IMR-90 (cell line): ENCODE results near the gene PPM1H. TPM values are rescaled to one million over a fixed set of nuclear protein-coding genes. Genes with fewer than 3 reads are reported as not detected.

Experiments
- ATAC-seq: fragments of 200-7000 bp; cut with Tn5 transposase; 2 replicates; pipeline ENCODE4 v1.9.1; 2020; ENCODE audit warnings: low read depth, mild to moderate bottlenecking, moderate library complexity
- BruUV-seq: library from RNA; stranded (reverse); fragments of 400-500 nt; replicated peaks from 2 replicates; lab custom pipeline; 2021; lab: Mats Ljungman, UMichigan
- CTCF ChIA-PET: fragments of 300-600 bp; formaldehyde crosslinking; extraction: SDS; loops from one replicate; lab custom pipeline; 2021; ENCODE audit warnings: antibody characterized with exemption; lab: Yijun Ruan, JAX
- POLR2A ChIA-PET: fragments of 300-600 bp; sonication (Branson Sonifier 250); formaldehyde crosslinking; loops from one replicate; lab custom pipeline; 2022; ENCODE audit warnings: antibody characterized with exemption; ENCODE audit not compliant: unreplicated experiment; lab: Charles Lee
- DNase-seq: peaks from one replicate; pipeline ENCODE4 v3.0.0; 2013
- H2AFZ ChIP-seq: replicated peaks from 2 replicates; pipeline ENCODE3; 2013; ENCODE audit warnings: low read length, mild to moderate bottlenecking; ENCODE audit not compliant: poor library complexity
- H2AK5ac ChIP-seq: 2 replicates; pipeline ENCODE4 v1.6.1; 2013; ENCODE audit warnings: low read depth, low read length, inconsistent platforms
- H2AK9ac ChIP-seq: replicated peaks from 2 replicates; pipeline ENCODE3; 2013; ENCODE audit warnings: mild to moderate bottlenecking, low read depth, low read length, moderate library complexity; ENCODE audit not compliant: poor library complexity
- H2BK120ac ChIP-seq: 2 replicates; pipeline ENCODE4 v1.6.1; 2013; ENCODE audit warnings: low read depth, low read length, inconsistent platforms
- H2BK15ac ChIP-seq: 3 replicates; pipeline ENCODE4 v1.6.1; 2013; ENCODE audit warnings: low read depth, low read length, inconsistent platforms
- H2BK20ac ChIP-seq: 2 replicates; pipeline ENCODE4 v1.6.1; 2013; ENCODE audit warnings: low read depth, mild to moderate bottlenecking, inconsistent platforms, low read length, moderate library complexity
- H2BK5ac ChIP-seq: 2 replicates; pipeline ENCODE4 v1.6.1; 2013; ENCODE audit warnings: mild to moderate bottlenecking, low read depth, low read length, inconsistent platforms; ENCODE audit not compliant: poor library complexity, severe bottlenecking
- H3K14ac ChIP-seq: replicated peaks from 2 replicates; pipeline ENCODE4 v1.6.1; 2013; ENCODE audit warnings: low read depth, low read length, inconsistent platforms
- H3K18ac ChIP-seq: 2 replicates; pipeline ENCODE4 v1.6.1; 2013; ENCODE audit warnings: low read depth, low read length, control low read depth
- H3K23ac ChIP-seq: 2 replicates; pipeline ENCODE4 v1.6.1; 2013; ENCODE audit warnings: low read depth, low read length, inconsistent platforms
- H3K27ac ChIP-seq: 2 replicates; pipeline ENCODE4 v1.5.1; 2013; ENCODE audit warnings: mild to moderate bottlenecking, control low read depth, low read length; ENCODE audit not compliant: insufficient read depth
- H3K27me3 ChIP-seq: 2 replicates; pipeline ENCODE4 v1.6.1; 2013; ENCODE audit warnings: low read length; ENCODE audit not compliant: control insufficient read depth, insufficient read depth
- H3K36me3 ChIP-seq: 2 replicates; pipeline ENCODE4 v1.6.1; 2013; ENCODE audit warnings: low read length, mixed read lengths; ENCODE audit not compliant: control insufficient read depth, insufficient read depth
- H3K4ac ChIP-seq: 2 replicates; pipeline ENCODE4 v1.6.1; 2013; ENCODE audit warnings: low read depth, low read length, inconsistent platforms
- H3K4me1 ChIP-seq: 2 replicates; pipeline ENCODE4 v1.6.1; 2013; ENCODE audit warnings: low read length, mixed read lengths; ENCODE audit not compliant: control insufficient read depth, insufficient read depth
- H3K4me2 ChIP-seq: 2 replicates; pipeline ENCODE4 v1.6.1; 2013; ENCODE audit warnings: low read depth, mild to moderate bottlenecking, control low read depth, low read length, moderate library complexity
- H3K4me3 ChIP-seq: 2 replicates; pipeline ENCODE4 v1.5.1; 2013; ENCODE audit warnings: low read depth, mild to moderate bottlenecking, control low read depth, low read length, moderate library complexity; ENCODE audit not compliant: insufficient read depth
- H3K56ac ChIP-seq: 2 replicates; pipeline ENCODE4 v1.6.1; 2013; ENCODE audit warnings: low read length, inconsistent platforms; ENCODE audit not compliant: insufficient read depth; ENCODE audit errors: extremely low read depth
- H3K79me1 ChIP-seq, 2 experiments: 2 replicates each; pipeline ENCODE4 v1.6.1; 2013; ENCODE audit warnings: low read length in 2 of 2, inconsistent platforms in 1 of 2, low read depth in 1 of 2
- H3K9ac ChIP-seq: 2 replicates; pipeline ENCODE4 v1.6.1; 2013; ENCODE audit warnings: low read depth, low read length, control low read depth
- H3K9me1 ChIP-seq: 2 replicates; pipeline ENCODE4 v1.6.1; 2013; ENCODE audit warnings: low read length, inconsistent platforms; ENCODE audit not compliant: insufficient read depth
- H3K9me3 ChIP-seq: 2 replicates; pipeline ENCODE4 v1.6.1; 2013; ENCODE audit warnings: low read length; ENCODE audit not compliant: control insufficient read depth, insufficient read depth
- H4K20me1 ChIP-seq: 2 replicates; pipeline ENCODE4 v1.6.1; 2013; ENCODE audit warnings: low read length, inconsistent platforms; ENCODE audit not compliant: insufficient read depth
- H4K5ac ChIP-seq: 2 replicates; pipeline ENCODE4 v1.6.1; 2013; ENCODE audit warnings: mild to moderate bottlenecking, low read depth, low read length, control low read depth
- H4K8ac ChIP-seq, 2 experiments: 2 replicates each; pipeline ENCODE4 v1.6.1; 2013; ENCODE audit warnings: low read depth in 2 of 2, low read length in 2 of 2, control low read depth in 1 of 2, inconsistent platforms in 1 of 2
- H4K91ac ChIP-seq: 2 replicates; pipeline ENCODE4 v1.6.1; 2013; ENCODE audit warnings: low read depth, low read length, inconsistent platforms; ENCODE audit not compliant: insufficient read depth
- BHLHE40 ChIP-seq: fragments of 150-350 bp; IDR thresholded peaks from 2 replicates; pipeline ENCODE4 v1.6.1; 2016; ENCODE audit warnings: mild to moderate bottlenecking, low read depth, low read length
- CHD1 ChIP-seq: IDR thresholded peaks from 2 replicates; pipeline ENCODE4 v1.6.1; 2012; ENCODE audit warnings: low read depth, low read length, improper control_type of control experiment
- MAFK ChIP-seq: IDR thresholded peaks from 2 replicates; pipeline ENCODE4 v1.6.1; 2012; ENCODE audit warnings: low read depth, low read length, improper control_type of control experiment
- MXI1 ChIP-seq: IDR thresholded peaks from 2 replicates; pipeline ENCODE4 v1.6.1; 2012; ENCODE audit warnings: low read depth, mild to moderate bottlenecking, low read length, moderate library complexity, borderline replicate concordance
- NFE2L2 ChIP-seq: fragments of 150-350 bp; IDR thresholded peaks from 2 replicates; pipeline ENCODE4 v1.6.1; 2016; ENCODE audit warnings: low read depth, mild to moderate bottlenecking, low read length
- POLR2A ChIP-seq: IDR thresholded peaks from 2 replicates; pipeline ENCODE4 v1.6.1; 2012; ENCODE audit warnings: mild to moderate bottlenecking, low read depth, low read length
- RAD21 ChIP-seq: IDR thresholded peaks from 2 replicates; pipeline ENCODE4 v1.6.1; 2012; ENCODE audit warnings: low read length, improper control_type of control experiment
- RCOR1 ChIP-seq: IDR thresholded peaks from 2 replicates; pipeline ENCODE4 v1.6.1; 2012; ENCODE audit warnings: mild to moderate bottlenecking, low read length, improper control_type of control experiment; ENCODE audit not compliant: insufficient replicate concordance
- WGBS, 2 experiments: methylation state at CpG; one replicate each; pipeline versions ENCODE4 v1.1.5 to v1.1.7; 2013; ENCODE audit warnings: missing lambda C conversion rate in 2 of 2; ENCODE audit not compliant: insufficient read length in 1 of 2; ENCODE audit errors: extremely low coverage in 2 of 2; 5-methylcytosine and 5-hydroxymethylcytosine counted together
- dilution Hi-C: fragments of 300-500 bp; cut with HindIII; formaldehyde crosslinking; loops from one replicate; pipeline ENCODE4 v1.14.3; 2018; ENCODE audit warnings: low sequenced_read_pairs; ENCODE audit not compliant: unreplicated experiment
- in situ Hi-C: fragments of 300-500 bp; cut with MboI; formaldehyde crosslinking; loops from 3 replicates; pipeline ENCODE4 v1.14.3; 2019; ENCODE audit warnings: low sequenced_read_pairs, inconsistent platforms, mixed read lengths
- intact Hi-C: fragments of 100-400 bp; cut with micrococcal nuclease; formaldehyde crosslinking; loops from 2 replicates; pipeline ENCODE4 v1.10.0; 2022
- polyA plus RNA-seq, 3 experiments: library from polyadenylated mRNA; depleted of rRNA; stranded (reverse); fragments of >200 nt; gene quantifications; 2 replicates each; pipeline ENCODE4 v1.2.3, GENCODE V29; 2012; ENCODE audit warnings: low replicate concordance in 1 of 3
- total RNA-seq: library from RNA; depleted of rRNA; stranded (reverse); fragments of >200 nt; gene quantifications from 2 replicates; pipeline ENCODE4 v1.2.3, GENCODE V29; 2012
- TF ChIP-seq, protein P1 (sequence below): fragments of 150-350 bp; IDR thresholded peaks from 2 replicates; pipeline ENCODE4 v1.6.1; 2017; ENCODE audit warnings: mild to moderate bottlenecking, antibody characterized with exemption, low read length, low read depth
- TF ChIP-seq, protein P2 (sequence below): conservative IDR thresholded peaks from 2 replicates; pipeline ENCODE4 v1.5.1; 2012; ENCODE audit warnings: mild to moderate bottlenecking, low read depth, low read length, improper control_type of control experiment
- TF ChIP-seq, protein P3 (sequence below): fragments of 150-350 bp; IDR thresholded peaks from 2 replicates; pipeline ENCODE4 v1.6.1; 2016; ENCODE audit warnings: low read depth, mild to moderate bottlenecking, low read length, moderate library complexity, borderline replicate concordance

The PPM1H gene
- total and polyA plus RNA-seq, 2 of the 4 experiments (the other 2 are of a cell fraction) = 0.14 to 0.18 TPM

DNA sequence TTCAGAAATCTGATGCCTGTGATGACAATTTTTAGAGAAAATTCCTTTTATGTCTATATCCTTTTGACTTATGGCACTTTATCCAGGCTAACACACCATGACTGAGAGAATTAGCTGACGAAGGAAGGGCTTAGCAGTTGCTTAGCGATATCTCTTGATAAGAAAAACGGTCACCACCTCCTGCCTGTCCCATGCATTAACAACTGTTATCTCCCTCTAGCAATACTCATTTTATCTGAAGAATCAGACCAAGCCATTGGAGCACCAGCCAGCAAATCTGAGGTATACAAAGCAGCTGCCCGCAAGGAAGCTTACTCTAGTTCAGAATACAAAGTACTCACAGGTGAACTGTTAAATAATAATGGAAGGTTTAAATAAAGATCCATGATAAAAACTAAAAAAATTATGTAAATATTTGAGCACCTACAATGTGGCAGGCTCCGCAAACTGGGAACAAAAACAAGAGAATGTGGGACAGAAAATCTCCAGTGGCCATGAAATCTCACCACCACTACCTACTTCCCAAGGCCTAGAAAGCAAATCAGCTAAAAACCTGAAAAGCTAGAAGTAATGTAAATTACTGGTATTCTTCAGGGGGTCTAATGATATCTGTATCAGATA lies 24.3 kb downstream of the PPM1H start:
- no peak overlapping the region for H2BK120ac ChIP-seq
- no peak overlapping the region for H3K23ac ChIP-seq
- no CpG with 5 or more reads among the region's 5 CpGs for WGBS, 2 experiments
- dilution Hi-C loops (no loop called here), in situ Hi-C loops (no loop called here), intact Hi-C loops (no loop called here)
- no peak overlapping the region for H3K4me2 ChIP-seq
- TF ChIP-seq MXI1 = no peak
- TF ChIP-seq RCOR1 = no peak
- TF ChIP-seq RAD21 = no peak
- no peak for TF ChIP-seq BHLHE40
- TF ChIP-seq, protein P1, sequence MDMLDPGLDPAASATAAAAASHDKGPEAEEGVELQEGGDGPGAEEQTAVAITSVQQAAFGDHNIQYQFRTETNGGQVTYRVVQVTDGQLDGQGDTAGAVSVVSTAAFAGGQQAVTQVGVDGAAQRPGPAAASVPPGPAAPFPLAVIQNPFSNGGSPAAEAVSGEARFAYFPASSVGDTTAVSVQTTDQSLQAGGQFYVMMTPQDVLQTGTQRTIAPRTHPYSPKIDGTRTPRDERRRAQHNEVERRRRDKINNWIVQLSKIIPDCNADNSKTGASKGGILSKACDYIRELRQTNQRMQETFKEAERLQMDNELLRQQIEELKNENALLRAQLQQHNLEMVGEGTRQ = no peak
- TF ChIP-seq MAFK = no peak
- TF ChIP-seq NFE2L2 = no peak
- no peak for TF ChIP-seq POLR2A
- no peak for TF ChIP-seq CHD1
- TF ChIP-seq, protein P2, sequence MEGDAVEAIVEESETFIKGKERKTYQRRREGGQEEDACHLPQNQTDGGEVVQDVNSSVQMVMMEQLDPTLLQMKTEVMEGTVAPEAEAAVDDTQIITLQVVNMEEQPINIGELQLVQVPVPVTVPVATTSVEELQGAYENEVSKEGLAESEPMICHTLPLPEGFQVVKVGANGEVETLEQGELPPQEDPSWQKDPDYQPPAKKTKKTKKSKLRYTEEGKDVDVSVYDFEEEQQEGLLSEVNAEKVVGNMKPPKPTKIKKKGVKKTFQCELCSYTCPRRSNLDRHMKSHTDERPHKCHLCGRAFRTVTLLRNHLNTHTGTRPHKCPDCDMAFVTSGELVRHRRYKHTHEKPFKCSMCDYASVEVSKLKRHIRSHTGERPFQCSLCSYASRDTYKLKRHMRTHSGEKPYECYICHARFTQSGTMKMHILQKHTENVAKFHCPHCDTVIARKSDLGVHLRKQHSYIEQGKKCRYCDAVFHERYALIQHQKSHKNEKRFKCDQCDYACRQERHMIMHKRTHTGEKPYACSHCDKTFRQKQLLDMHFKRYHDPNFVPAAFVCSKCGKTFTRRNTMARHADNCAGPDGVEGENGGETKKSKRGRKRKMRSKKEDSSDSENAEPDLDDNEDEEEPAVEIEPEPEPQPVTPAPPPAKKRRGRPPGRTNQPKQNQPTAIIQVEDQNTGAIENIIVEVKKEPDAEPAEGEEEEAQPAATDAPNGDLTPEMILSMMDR = no peak
- TF ChIP-seq, protein P3, sequence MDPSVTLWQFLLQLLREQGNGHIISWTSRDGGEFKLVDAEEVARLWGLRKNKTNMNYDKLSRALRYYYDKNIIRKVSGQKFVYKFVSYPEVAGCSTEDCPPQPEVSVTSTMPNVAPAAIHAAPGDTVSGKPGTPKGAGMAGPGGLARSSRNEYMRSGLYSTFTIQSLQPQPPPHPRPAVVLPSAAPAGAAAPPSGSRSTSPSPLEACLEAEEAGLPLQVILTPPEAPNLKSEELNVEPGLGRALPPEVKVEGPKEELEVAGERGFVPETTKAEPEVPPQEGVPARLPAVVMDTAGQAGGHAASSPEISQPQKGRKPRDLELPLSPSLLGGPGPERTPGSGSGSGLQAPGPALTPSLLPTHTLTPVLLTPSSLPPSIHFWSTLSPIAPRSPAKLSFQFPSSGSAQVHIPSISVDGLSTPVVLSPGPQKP = no peak
- no peak overlapping the region for H2BK5ac ChIP-seq
- no peak overlapping the region for H2AK5ac ChIP-seq
- POLR2A ChIA-PET = interaction anchor here (0.6 kb wide), 1 partner anchor 9 kb away, joined by 5 read pairs; no protein-coding TSS in a partner anchor
- no peak overlapping the region for H2AFZ ChIP-seq
- H3K79me1 ChIP-seq = no peaks in the 10 kb centered on the region
- H3K4me3 ChIP-seq = no peak overlapping the region
- H4K8ac ChIP-seq = no peak overlapping the region
- no peak overlapping the region for H2AK9ac ChIP-seq
- no peak overlapping the region for H3K56ac ChIP-seq
- ATAC-seq (no peak), DNase-seq (no peak)
- BruUV-seq = no TSS peak
- H3K27ac ChIP-seq = no peak overlapping the region
- H4K20me1 ChIP-seq = no peaks in the 10 kb centered on the region
- no peak overlapping the region for H2BK20ac ChIP-seq
- no peak overlapping the region for H2BK15ac ChIP-seq
- no peaks in the 10 kb centered on the region for H3K4me1 ChIP-seq
- no peak overlapping the region for H4K5ac ChIP-seq
- no peak overlapping the region for H3K18ac ChIP-seq
- H3K14ac ChIP-seq = no peak overlapping the region
- H3K4ac ChIP-seq = no peak overlapping the region
- H3K9me1 ChIP-seq = no peaks in the 10 kb centered on the region; the same call in 1 of the 2 replicates
- H3K9me3 ChIP-seq = no peaks in the 10 kb centered on the region; the same call in 1 of the 2 replicates
- no peak overlapping the region for H3K9ac ChIP-seq
- CTCF ChIA-PET = no interaction called here
- no peaks in the 10 kb centered on the region for H3K36me3 ChIP-seq
- H4K91ac ChIP-seq = no peak overlapping the region
- peaks cover 20% of the 10 kb centered on the region for H3K27me3 ChIP-seq
